OCI-LY7 (cell line): ENCODE data around the gene EYS. TPM values are rescaled to one million over a fixed set of nuclear protein-coding genes. Genes with fewer than 3 reads are reported as not detected.

Source experiments
- BruUV-seq: library from RNA; stranded (reverse); fragments of 400-500 nt; replicated peaks from 2 replicates; lab custom pipeline; 2021; lab: Mats Ljungman, UMichigan
- CTCF ChIA-PET: fragments of 300-600 bp; sonication (Branson Sonifier 250); formaldehyde crosslinking; loops from one replicate; lab custom pipeline; 2022; ENCODE audit warnings: antibody characterized with exemption; ENCODE audit not compliant: unreplicated experiment; lab: Charles Lee
- POLR2A ChIA-PET: fragments of 300-600 bp; sonication (Branson Sonifier 250); formaldehyde crosslinking; loops from one replicate; lab custom pipeline; 2022; ENCODE audit warnings: antibody characterized with exemption; lab: Charles Lee
- DNase-seq: peaks from one replicate; pipeline ENCODE4 v3.0.0-alpha.2; 2015; ENCODE audit warnings: low spot score
- H2AFZ ChIP-seq: fragments of 200-600 bp; sonication (generic), shearing (Covaris generic); 2 replicates; pipeline ENCODE4 v1.6.1; 2014; ENCODE audit warnings: mild to moderate bottlenecking, antibody characterized with exemption, low read length, moderate library complexity
- H3K27ac ChIP-seq: fragments of 200-600 bp; sonication (generic); 2 replicates; pipeline ENCODE4 v1.5.1; 2014; ENCODE audit warnings: mixed run types, low read depth, mild to moderate bottlenecking, moderate library complexity, low read length, inconsistent platforms; ENCODE audit not compliant: poor library complexity, severe bottlenecking
- H3K36me3 ChIP-seq: fragments of 200-600 bp; sonication (generic); 2 replicates; pipeline ENCODE4 v1.6.1; 2014; ENCODE audit warnings: mild to moderate bottlenecking, antibody characterized with exemption, low read length, moderate library complexity, mixed read lengths; ENCODE audit not compliant: insufficient read depth
- H3K4me1 ChIP-seq: fragments of 200-600 bp; sonication (generic); 2 replicates; pipeline ENCODE4 v1.5.1; 2014; ENCODE audit warnings: mild to moderate bottlenecking, low read length; ENCODE audit not compliant: insufficient read depth, poor library complexity, severe bottlenecking
- H3K4me2 ChIP-seq: fragments of 200-600 bp; sonication (generic); 2 replicates; pipeline ENCODE4 v1.6.1; 2014; ENCODE audit warnings: mild to moderate bottlenecking, low read length
- H3K4me3 ChIP-seq: fragments of 200-600 bp; sonication (generic); 2 replicates; pipeline ENCODE4 v1.5.1; 2014; ENCODE audit warnings: mild to moderate bottlenecking, low read depth, low read length; ENCODE audit not compliant: poor library complexity, severe bottlenecking
- H3K79me2 ChIP-seq: fragments of 200-600 bp; sonication (generic); 2 replicates; pipeline ENCODE4 v1.6.1; 2016; ENCODE audit warnings: low read depth, mild to moderate bottlenecking, low read length, moderate library complexity, mixed read lengths; ENCODE audit not compliant: insufficient read depth
- H3K9me2 ChIP-seq: fragments of 200-600 bp; sonication (generic); 2 replicates; pipeline ENCODE4 v1.6.1; 2016; ENCODE audit warnings: mild to moderate bottlenecking, low read length, mixed read lengths; ENCODE audit not compliant: insufficient read depth
- H3K9me3 ChIP-seq: fragments of 200-600 bp; sonication (generic); 2 replicates; pipeline ENCODE4 v1.6.1; 2014; ENCODE audit warnings: mild to moderate bottlenecking, mixed run types, low read length, mixed read lengths
- H4K20me1 ChIP-seq: fragments of 200-600 bp; sonication (generic); 2 replicates; pipeline ENCODE4 v1.6.1; 2014; ENCODE audit warnings: mild to moderate bottlenecking, antibody characterized with exemption, low read length, moderate library complexity, mixed read lengths; ENCODE audit not compliant: insufficient read depth
- EZH2phosphoT487 ChIP-seq: fragments of 200-600 bp; sonication (generic); IDR thresholded peaks from 2 replicates; pipeline ENCODE4 v1.6.1; 2018; ENCODE audit warnings: low read depth, borderline replicate concordance, mild to moderate bottlenecking, mixed run types, antibody characterized with exemption, low read length, moderate library complexity, mixed read lengths
- intact Hi-C: fragments of 100-400 bp; cut with micrococcal nuclease; formaldehyde crosslinking; loops from one replicate; pipeline ENCODE4 v1.10.0; 2022; ENCODE audit not compliant: unreplicated experiment
- total RNA-seq, 2 experiments: library from RNA; depleted of rRNA in 1 of 2; stranded (reverse); fragments of >200 nt in 1 of 2; shearing (Covaris generic) in 1 of 2; gene quantifications; 2 replicates each; pipeline ENCODE4 v1.2.3, GENCODE V29; 2014 to 2022
- TF ChIP-seq, protein P1 (sequence below): fragments of 200-600 bp; sonication (generic); conservative IDR thresholded peaks from 2 replicates; pipeline ENCODE4 v1.5.1; 2014; ENCODE audit warnings: mild to moderate bottlenecking, antibody characterized with exemption, low read length, moderate library complexity, mixed read lengths

The EYS gene
- total RNA-seq, 2 experiments from 2014 or later = not detected

DNA sequence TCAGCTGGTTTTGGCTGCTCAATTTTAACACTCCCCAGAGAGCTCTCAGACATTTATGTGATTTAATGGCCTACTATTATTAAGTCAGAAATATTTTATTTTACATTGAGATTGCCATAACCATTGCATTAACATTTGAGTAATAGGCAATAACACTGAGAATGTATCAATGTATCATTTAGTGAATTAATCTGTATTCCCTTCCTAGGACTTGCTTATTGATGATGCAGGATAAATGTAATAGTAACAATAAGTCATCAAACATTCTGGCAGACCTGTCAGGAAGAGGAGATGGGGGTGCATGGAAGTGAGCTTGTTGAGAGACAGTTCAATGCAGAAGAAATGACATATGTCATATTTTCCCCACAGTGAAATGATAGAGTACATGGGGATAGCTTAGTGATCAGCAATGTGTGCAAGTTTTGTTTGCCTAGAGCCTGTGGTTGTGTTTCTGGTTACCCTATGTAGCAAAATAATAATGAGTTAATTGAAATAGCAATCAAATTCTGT, 458.9 kb downstream of the EYS start:
- intact Hi-C loops = no loop called here
- ChIA-PET CTCF (no interaction called here), POLR2A (interaction anchor here (0.6 kb wide), 1 partner anchor 1262 kb away, joined by 4 read pairs; no protein-coding TSS in a partner anchor)
- H2AFZ ChIP-seq = no peak overlapping the region
- H3K4me3 ChIP-seq = no peak overlapping the region
- no peaks in the 10 kb centered on the region for H3K9me2 ChIP-seq
- H3K36me3 ChIP-seq = no peaks in the 10 kb centered on the region
- no peaks in the 10 kb centered on the region for H4K20me1 ChIP-seq
- no peak overlapping the region for H3K27ac ChIP-seq
- H3K4me1 ChIP-seq = no peaks in the 10 kb centered on the region
- H3K9me3 ChIP-seq = 0 out of 2 replicates have a peak, but pooled peaks cover 4% of the 10 kb centered on the region
- TF ChIP-seq, protein P1, sequence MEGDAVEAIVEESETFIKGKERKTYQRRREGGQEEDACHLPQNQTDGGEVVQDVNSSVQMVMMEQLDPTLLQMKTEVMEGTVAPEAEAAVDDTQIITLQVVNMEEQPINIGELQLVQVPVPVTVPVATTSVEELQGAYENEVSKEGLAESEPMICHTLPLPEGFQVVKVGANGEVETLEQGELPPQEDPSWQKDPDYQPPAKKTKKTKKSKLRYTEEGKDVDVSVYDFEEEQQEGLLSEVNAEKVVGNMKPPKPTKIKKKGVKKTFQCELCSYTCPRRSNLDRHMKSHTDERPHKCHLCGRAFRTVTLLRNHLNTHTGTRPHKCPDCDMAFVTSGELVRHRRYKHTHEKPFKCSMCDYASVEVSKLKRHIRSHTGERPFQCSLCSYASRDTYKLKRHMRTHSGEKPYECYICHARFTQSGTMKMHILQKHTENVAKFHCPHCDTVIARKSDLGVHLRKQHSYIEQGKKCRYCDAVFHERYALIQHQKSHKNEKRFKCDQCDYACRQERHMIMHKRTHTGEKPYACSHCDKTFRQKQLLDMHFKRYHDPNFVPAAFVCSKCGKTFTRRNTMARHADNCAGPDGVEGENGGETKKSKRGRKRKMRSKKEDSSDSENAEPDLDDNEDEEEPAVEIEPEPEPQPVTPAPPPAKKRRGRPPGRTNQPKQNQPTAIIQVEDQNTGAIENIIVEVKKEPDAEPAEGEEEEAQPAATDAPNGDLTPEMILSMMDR = no peak
- TF ChIP-seq EZH2phosphoT487 = no peak
- DNase-seq = no peak
- H3K79me2 ChIP-seq = no peaks in the 10 kb centered on the region
- BruUV-seq = no TSS peak
- no peak overlapping the region for H3K4me2 ChIP-seq

DNA sequence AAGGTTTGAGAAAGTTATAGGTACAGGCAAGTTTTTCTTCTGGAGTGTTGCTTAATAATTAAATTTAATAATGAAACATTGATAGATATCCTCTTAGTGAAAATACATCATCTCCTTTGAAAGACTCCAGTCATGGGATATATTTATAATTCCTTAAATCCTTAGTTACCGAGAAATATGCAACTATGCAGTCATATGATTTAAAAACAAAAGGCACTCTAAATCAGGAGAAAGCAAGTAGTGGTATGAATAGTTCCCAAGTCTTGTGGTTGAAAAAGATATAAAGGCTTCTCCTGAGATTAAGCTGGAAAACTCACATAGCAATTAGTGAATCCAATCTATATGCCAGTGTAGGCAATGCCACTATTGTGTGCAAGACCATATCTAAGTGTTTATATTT, 475.4 kb downstream of the EYS start:
- no peak overlapping the region for H3K4me2 ChIP-seq
- no peaks in the 10 kb centered on the region for H3K9me2 ChIP-seq
- POLR2A ChIA-PET = no interaction called here
- H4K20me1 ChIP-seq = no peaks in the 10 kb centered on the region
- no peak for TF ChIP-seq EZH2phosphoT487
- TF ChIP-seq, protein P1 = no peak
- no peaks in the 10 kb centered on the region for H3K9me3 ChIP-seq
- BruUV-seq = no TSS peak
- no peak for DNase-seq
- intact Hi-C loops = no loop called here
- no peaks in the 10 kb centered on the region for H3K4me1 ChIP-seq
- H3K79me2 ChIP-seq = no peaks in the 10 kb centered on the region
- no peak overlapping the region for H2AFZ ChIP-seq
- CTCF ChIA-PET = no interaction called here
- no peak overlapping the region for H3K27ac ChIP-seq
- H3K36me3 ChIP-seq = no peaks in the 10 kb centered on the region
- H3K4me3 ChIP-seq = no peak overlapping the region

DNA sequence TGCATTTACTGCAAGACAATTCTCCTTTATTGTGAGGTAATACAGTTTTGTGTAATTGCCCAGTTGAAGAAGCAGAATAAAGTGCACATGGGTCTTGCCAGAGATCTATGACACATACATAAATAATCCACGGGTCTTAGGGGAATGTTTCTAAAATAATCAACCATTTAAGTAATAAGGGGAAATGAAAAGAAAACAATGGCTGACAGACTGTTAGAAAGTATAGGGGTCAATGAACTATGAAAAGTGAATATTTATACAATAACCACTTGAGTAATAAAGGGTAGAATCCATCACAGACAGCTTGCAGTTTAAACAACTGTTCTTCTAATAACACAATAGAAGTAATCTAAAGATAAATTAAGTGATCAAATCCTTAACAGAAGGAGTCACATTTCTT, 477.2 kb downstream of the EYS start:
- Histone ChIP-seq H3K4me1 (no peaks in the 10 kb centered on the region), H3K4me2 (no peak overlapping the region), H3K36me3 (no peaks in the 10 kb centered on the region), H2AFZ (no peak overlapping the region), H3K9me2 (no peaks in the 10 kb centered on the region), H3K27ac (no peak overlapping the region), H3K79me2 (no peaks in the 10 kb centered on the region), H4K20me1 (no peaks in the 10 kb centered on the region), H3K9me3 (no peaks in the 10 kb centered on the region), H3K4me3 (no peak overlapping the region)
- DNase-seq = no peak
- ChIA-PET CTCF (no interaction called here), POLR2A (interaction anchor here (0.7 kb wide), 1 partner anchor 774 kb away, joined by 4 read pairs; no protein-coding TSS in a partner anchor)
- no TSS peak for BruUV-seq
- TF ChIP-seq EZH2phosphoT487 = no peak
- TF ChIP-seq, protein P1 = no peak
- intact Hi-C loops = no loop called here
